ENCODE data around the gene MS4A3.

DNA sequence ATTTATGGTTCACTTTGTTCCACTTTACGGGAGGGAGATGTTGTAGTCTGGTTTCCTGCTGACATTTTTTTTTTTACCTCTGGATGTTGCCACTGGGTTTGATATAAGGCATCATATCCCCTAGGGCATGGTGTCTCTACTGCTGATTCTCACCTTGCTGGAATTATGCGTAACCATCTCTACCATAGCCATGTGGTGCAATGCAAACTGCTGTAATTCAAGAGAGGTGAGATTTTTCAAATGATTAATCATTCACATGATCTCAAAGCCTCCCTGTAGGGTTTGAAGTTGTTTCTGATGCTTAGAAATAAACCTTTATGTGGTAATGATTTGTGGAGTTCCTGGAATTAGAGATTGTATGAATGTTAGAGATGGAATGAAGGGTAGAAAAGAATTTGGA, 13.0 kb downstream of the MS4A3 start:
- TF ChIP-seq EZH2 (IDR thresholded peaks at IDR 0.05; ENCODE audit: borderline replicate concordance, low read length), result no peak
- TF ChIP-seq CTCF (IDR thresholded peaks at IDR 0.05; ENCODE audit: low read length), result no peak

All from OCI-LY1 (cell line).